Astrocyte (in vitro differentiated cells and primary cell): ENCODE measurements around the gene MDP1. TPM values are rescaled to one million over a fixed set of nuclear protein-coding genes. Genes with fewer than 3 reads are reported as not detected.

Experiments used
- DNase-seq: peaks from one replicate; pipeline ENCODE4 v3.0.0-alpha.2; 2010; ENCODE audit warnings: low read depth
- FAIRE-seq: peaks from 2 replicates; lab custom pipeline; 2011; peaks lifted over from hg19 to GRCh38; lab: Jason Lieb, UNC
- H2AFZ ChIP-seq: 2 replicates; pipeline ENCODE4 v1.6.0; 2012; ENCODE audit warnings: low read depth, low read length, inconsistent platforms
- H3K27ac ChIP-seq: 2 replicates; pipeline ENCODE4 v1.5.1; 2011; ENCODE audit warnings: low read depth, low read length, inconsistent platforms
- H3K27me3 ChIP-seq: 2 replicates; pipeline ENCODE4 v1.6.0; 2011; ENCODE audit warnings: low read length, inconsistent platforms; ENCODE audit not compliant: insufficient read depth
- H3K36me3 ChIP-seq: 2 replicates; pipeline ENCODE4 v1.5.1; 2011; ENCODE audit warnings: low read length, inconsistent platforms; ENCODE audit not compliant: insufficient read depth
- H3K4me1 ChIP-seq: 2 replicates; pipeline ENCODE4 v1.5.1; 2011; ENCODE audit warnings: low read length, inconsistent platforms; ENCODE audit not compliant: insufficient read depth
- H3K4me2 ChIP-seq: 2 replicates; pipeline ENCODE4 v1.6.0; 2012; ENCODE audit warnings: low read length, inconsistent platforms
- H3K4me3 ChIP-seq: 2 replicates; pipeline ENCODE4 v1.5.1; 2011; ENCODE audit warnings: low read depth, mild to moderate bottlenecking, low read length, inconsistent platforms; ENCODE audit not compliant: insufficient read depth
- H3K79me2 ChIP-seq: 2 replicates; pipeline ENCODE4 v1.6.0; 2012; ENCODE audit warnings: mild to moderate bottlenecking, low read length, inconsistent platforms; ENCODE audit not compliant: insufficient read depth
- H3K9ac ChIP-seq: 2 replicates; pipeline ENCODE4 v1.6.0; 2012; ENCODE audit warnings: mild to moderate bottlenecking, low read length, inconsistent platforms
- H3K9me3 ChIP-seq: 2 replicates; pipeline ENCODE4 v1.5.1; 2012; ENCODE audit warnings: low read depth, mild to moderate bottlenecking, low read length, inconsistent platforms; ENCODE audit not compliant: insufficient read depth
- H4K20me1 ChIP-seq: 2 replicates; pipeline ENCODE4 v1.6.0; 2012; ENCODE audit warnings: low read length, inconsistent platforms; ENCODE audit not compliant: insufficient read depth
- H3K27ac Mint-ChIP-seq: one replicate; pipeline ENCODE4 v1.8.0; 2021; ENCODE audit warnings: mild to moderate bottlenecking, mixed read lengths; ENCODE audit not compliant: unreplicated experiment
- H3K27me3 Mint-ChIP-seq: one replicate; pipeline ENCODE4 v1.8.0; 2021; ENCODE audit warnings: low read depth, mixed read lengths; ENCODE audit not compliant: unreplicated experiment
- H3K36me3 Mint-ChIP-seq: one replicate; pipeline ENCODE4 v1.8.0; 2021; ENCODE audit warnings: low read depth, mixed read lengths; ENCODE audit not compliant: unreplicated experiment
- H3K4me1 Mint-ChIP-seq: one replicate; pipeline ENCODE4 v1.8.0; 2021; ENCODE audit warnings: low read depth, mixed read lengths; ENCODE audit not compliant: unreplicated experiment
- H3K4me3 Mint-ChIP-seq: one replicate; pipeline ENCODE4 v1.8.0; 2021; ENCODE audit warnings: mild to moderate bottlenecking, moderate library complexity, mixed read lengths; ENCODE audit not compliant: unreplicated experiment
- H3K9me3 Mint-ChIP-seq: one replicate; pipeline ENCODE4 v1.8.0; 2021; ENCODE audit warnings: mild to moderate bottlenecking, mixed read lengths; ENCODE audit not compliant: unreplicated experiment
- EZH2 ChIP-seq: IDR thresholded peaks from 2 replicates; pipeline ENCODE4 v1.6.1; 2012; ENCODE audit warnings: mild to moderate bottlenecking, low read length, inconsistent platforms; ENCODE audit not compliant: insufficient read depth
- total RNA-seq: library from RNA; stranded (reverse); gene quantifications from 2 replicates; pipeline ENCODE4 v1.2.1, GENCODE V29; 2021
- TF ChIP-seq, protein P1 (sequence below): IDR thresholded peaks from 2 replicates; pipeline ENCODE4 v1.5.1; 2011; ENCODE audit warnings: low read depth, mild to moderate bottlenecking, inconsistent platforms, low read length, moderate library complexity; ENCODE audit not compliant: insufficient read depth

MDP1 gene
- total RNA-seq, 1 donor from 2014 or later = 8.9 TPM

DNA sequence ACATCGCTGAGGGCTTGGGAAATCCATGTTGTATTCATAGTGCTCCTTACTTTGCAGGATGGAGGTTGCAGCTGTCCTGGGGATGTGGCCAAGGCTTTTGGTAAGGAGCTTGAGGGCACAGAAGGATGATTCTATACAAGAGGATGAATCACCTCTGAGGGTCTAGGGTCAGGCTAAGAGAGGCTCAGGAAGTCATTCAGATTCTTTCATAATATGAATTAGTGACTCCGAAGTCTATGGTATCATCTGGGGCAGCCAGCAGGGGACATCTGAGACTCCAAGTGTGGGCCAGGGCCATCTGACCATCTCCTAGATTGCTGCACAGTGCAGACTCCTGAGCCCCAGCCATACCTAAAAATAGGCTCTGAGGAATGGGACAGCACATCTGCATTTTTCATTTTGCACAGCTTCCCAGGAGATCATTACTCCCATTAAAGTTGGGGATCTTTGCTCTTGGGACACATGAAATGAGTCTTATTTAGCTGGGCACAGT is 21.6 kb upstream of the MDP1 start:
- no peaks in the 10 kb centered on the region for H3K9me3 ChIP-seq
- Mint-ChIP-seq H3K36me3 (peaks cover 39% of the 10 kb centered on the region), H3K27ac (peak overlapping the region; percentile 53), H3K27me3 (no peaks in the 10 kb centered on the region), H3K9me3 (no peaks in the 10 kb centered on the region), H3K4me3 (peak overlapping the region; percentile 63), H3K4me1 (peaks cover 50% of the 10 kb centered on the region)
- no peak overlapping the region for H3K9ac ChIP-seq
- no peak for TF ChIP-seq EZH2
- TF ChIP-seq, protein P1, sequence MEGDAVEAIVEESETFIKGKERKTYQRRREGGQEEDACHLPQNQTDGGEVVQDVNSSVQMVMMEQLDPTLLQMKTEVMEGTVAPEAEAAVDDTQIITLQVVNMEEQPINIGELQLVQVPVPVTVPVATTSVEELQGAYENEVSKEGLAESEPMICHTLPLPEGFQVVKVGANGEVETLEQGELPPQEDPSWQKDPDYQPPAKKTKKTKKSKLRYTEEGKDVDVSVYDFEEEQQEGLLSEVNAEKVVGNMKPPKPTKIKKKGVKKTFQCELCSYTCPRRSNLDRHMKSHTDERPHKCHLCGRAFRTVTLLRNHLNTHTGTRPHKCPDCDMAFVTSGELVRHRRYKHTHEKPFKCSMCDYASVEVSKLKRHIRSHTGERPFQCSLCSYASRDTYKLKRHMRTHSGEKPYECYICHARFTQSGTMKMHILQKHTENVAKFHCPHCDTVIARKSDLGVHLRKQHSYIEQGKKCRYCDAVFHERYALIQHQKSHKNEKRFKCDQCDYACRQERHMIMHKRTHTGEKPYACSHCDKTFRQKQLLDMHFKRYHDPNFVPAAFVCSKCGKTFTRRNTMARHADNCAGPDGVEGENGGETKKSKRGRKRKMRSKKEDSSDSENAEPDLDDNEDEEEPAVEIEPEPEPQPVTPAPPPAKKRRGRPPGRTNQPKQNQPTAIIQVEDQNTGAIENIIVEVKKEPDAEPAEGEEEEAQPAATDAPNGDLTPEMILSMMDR = no peak
- no peak overlapping the region for H3K27ac ChIP-seq
- peaks cover 38% of the 10 kb centered on the region for H3K4me1 ChIP-seq
- H4K20me1 ChIP-seq = peaks cover 26% of the 10 kb centered on the region
- H3K4me3 ChIP-seq = no peak overlapping the region
- no peak overlapping the region for H2AFZ ChIP-seq
- no peak for DNase-seq
- FAIRE-seq = no peak
- H3K27me3 ChIP-seq = no peaks in the 10 kb centered on the region
- peaks cover 52% of the 10 kb centered on the region for H3K36me3 ChIP-seq
- H3K4me2 ChIP-seq = no peak overlapping the region
- peaks cover 77% of the 10 kb centered on the region for H3K79me2 ChIP-seq

- Histone ChIP-seq H3K36me3 (peaks cover 52% of the 10 kb centered on the region), H3K4me1 (peaks cover 38% of the 10 kb centered on the region), H3K4me3 (no peak overlapping the region), H3K9me3 (no peaks in the 10 kb centered on the region), H3K27ac (no peak overlapping the region), H3K79me2 (peaks cover 79% of the 10 kb centered on the region), H2AFZ (no peak overlapping the region), H3K27me3 (no peaks in the 10 kb centered on the region), H3K9ac (no peak overlapping the region), H3K4me2 (no peak overlapping the region), H4K20me1 (peaks cover 24% of the 10 kb centered on the region)
- FAIRE-seq (no peak), DNase-seq (no peak)
- TF ChIP-seq, protein P1 = no peak
- no peak for TF ChIP-seq EZH2
- Mint-ChIP-seq H3K4me3 (no peak overlapping the region), H3K36me3 (peaks cover 39% of the 10 kb centered on the region), H3K27me3 (no peaks in the 10 kb centered on the region), H3K4me1 (peaks cover 50% of the 10 kb centered on the region), H3K9me3 (no peaks in the 10 kb centered on the region), H3K27ac (peak overlapping the region; percentile 53)
Measured at GRCh38 chr14:24236689-24237462, 21.0 kb upstream of the MDP1 start.
